Measurements from ENCODE around the gene C16orf95.

DNA sequence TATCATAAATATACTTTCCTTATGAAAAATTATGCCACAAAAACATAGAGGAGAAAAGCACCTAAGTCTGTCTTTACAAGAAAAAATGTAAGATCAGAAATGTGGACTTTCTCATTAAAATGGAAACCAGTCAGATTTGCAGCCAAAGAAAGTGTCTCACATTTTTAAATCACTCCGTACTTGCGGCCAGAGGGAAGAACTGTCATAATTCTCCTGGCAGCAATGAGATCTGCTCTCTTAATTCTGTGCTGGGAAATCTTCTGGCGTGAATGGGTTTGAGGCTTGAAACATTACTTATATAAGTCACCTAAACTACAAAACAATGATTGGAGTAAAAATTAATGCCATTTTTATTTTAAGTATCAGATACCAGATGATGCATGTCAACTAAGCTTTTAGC lies 10.7 kb downstream of the C16orf95 start:
- TF ChIP-seq CTCF (IDR thresholded peaks at IDR 0.05): no peak
- TF ChIP-seq POLR2A (IDR thresholded peaks at IDR 0.05): no peak
